ENCODE measurements around the gene LARGE1. TPM values are rescaled to one million over a fixed set of nuclear protein-coding genes. Genes with fewer than 3 reads are reported as not detected.

Gene LARGE1
- total and polyA plus RNA-seq, 2 of the 4 experiments (the other 2 are of a cell fraction) = 6.2 to 12.4 TPM

DNA sequence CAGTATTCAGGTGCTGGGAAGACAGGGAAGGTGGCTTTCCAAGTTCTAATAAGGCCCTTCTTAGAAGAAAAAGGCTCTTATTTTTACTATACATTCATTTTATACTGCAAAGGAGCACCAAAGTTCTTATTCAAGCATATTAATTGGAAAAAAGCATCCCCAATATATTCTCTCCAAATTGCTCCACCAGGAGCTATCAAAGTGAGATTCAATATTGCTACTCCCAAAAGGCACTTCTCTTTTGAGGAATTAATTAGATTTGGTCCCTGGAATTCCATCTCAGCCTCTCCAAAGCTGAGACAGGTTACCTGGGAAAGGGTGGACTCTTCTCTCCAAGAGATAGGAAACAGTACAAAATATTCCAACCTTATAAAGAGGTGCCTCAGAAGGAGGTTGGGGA, 134.1 kb downstream of the LARGE1 start:
- no peaks in the 10 kb centered on the region for H3K27me3 ChIP-seq (ENCODE audit: control insufficient read depth, insufficient read depth, low read length)
- no peaks in the 10 kb centered on the region for H3K4me1 ChIP-seq (ENCODE audit: control insufficient read depth, insufficient read depth, low read length)
- H3K36me3 ChIP-seq (ENCODE audit: control insufficient read depth, insufficient read depth, low read length) = no peaks in the 10 kb centered on the region
- H3K79me1 ChIP-seq (ENCODE audit: low read depth in 1 of 2, low read length in 2 of 2) = peaks cover 0 to 4% of the 10 kb centered on the region in 2 experiments; a peak in 1 of 4 replicates
- CTCF ChIA-PET = no interaction called here
- H2BK5ac ChIP-seq (ENCODE audit: low read depth, low read length, poor library complexity, severe bottlenecking) = no peak overlapping the region
- H3K27ac ChIP-seq (ENCODE audit: insufficient read depth, low read length) = no peak overlapping the region
- H3K14ac ChIP-seq (replicated peaks; ENCODE audit: low read depth, low read length) = no peak overlapping the region
- no peak overlapping the region for H4K5ac ChIP-seq (ENCODE audit: low read depth, low read length)
- no peak overlapping the region for H2AK5ac ChIP-seq (ENCODE audit: low read depth, low read length)
- in situ Hi-C loops (cut with MboI; ENCODE audit: low sequenced_read_pairs) (no loop called here), dilution Hi-C loops (cut with HindIII; ENCODE audit: low sequenced_read_pairs, unreplicated experiment) (no loop called here), intact Hi-C loops (cut with micrococcal nuclease) (loop anchor here (5.0 to 10.0 kb wide), 2 partner anchors 136 to 309 kb away; partner anchors contain the start of gene LARGE1)
- no peak overlapping the region for H3K23ac ChIP-seq (ENCODE audit: low read depth, low read length)
- H2BK20ac ChIP-seq (ENCODE audit: low read depth, low read length) = no peak overlapping the region
- H3K9ac ChIP-seq (ENCODE audit: low read depth, low read length) = no peak overlapping the region
- peaks cover 6% of the 10 kb centered on the region for H3K9me3 ChIP-seq (ENCODE audit: control insufficient read depth, insufficient read depth, low read length)
- no peak overlapping the region for H3K4me2 ChIP-seq (ENCODE audit: low read depth, low read length)
- H3K56ac ChIP-seq (ENCODE audit: extremely low read depth, insufficient read depth, low read length) = no peak overlapping the region
- TF ChIP-seq BHLHE40 (IDR thresholded peaks at IDR 0.05; ENCODE audit: low read depth, low read length) (no peak), RFX5 (IDR thresholded peaks at IDR 0.05; ENCODE audit: low read depth, low read length) (no peak), NFE2L2 (IDR thresholded peaks at IDR 0.05; ENCODE audit: low read depth, low read length) (no peak), CHD1 (IDR thresholded peaks at IDR 0.05; ENCODE audit: low read depth, low read length) (no peak), MAFK (IDR thresholded peaks at IDR 0.05; ENCODE audit: low read depth, low read length) (no peak), RCOR1 (IDR thresholded peaks at IDR 0.05; ENCODE audit: insufficient replicate concordance, low read length) (no peak), MAZ (IDR thresholded peaks at IDR 0.05; ENCODE audit: borderline replicate concordance, low read depth, low read length) (no peak), CTCF (conservative IDR thresholded peaks at IDR 0.05; ENCODE audit: low read depth, low read length) (no peak)
- H3K9me1 ChIP-seq (ENCODE audit: insufficient read depth, low read length) = no peaks in the 10 kb centered on the region
- DNase-seq = no peak
- H3K18ac ChIP-seq (ENCODE audit: low read depth, low read length) = no peak overlapping the region
- BruUV-seq (replicated peaks) = no TSS peak
- POLR2A ChIA-PET (ENCODE audit: unreplicated experiment) = no interaction called here
- H3K4me3 ChIP-seq (ENCODE audit: insufficient read depth, low read depth, low read length) = no peak overlapping the region
- no peak overlapping the region for H2BK120ac ChIP-seq (ENCODE audit: low read depth, low read length)
- H4K91ac ChIP-seq (ENCODE audit: insufficient read depth, low read depth, low read length) = no peak overlapping the region
- H2AK9ac ChIP-seq (replicated peaks; ENCODE audit: low read depth, low read length, poor library complexity) = no peak overlapping the region
- H2AFZ ChIP-seq (replicated peaks; ENCODE audit: low read length, poor library complexity) = no peak overlapping the region
- H4K8ac ChIP-seq (ENCODE audit: low read depth in 2 of 2, low read length in 2 of 2) = no peak overlapping the region
- no peak for ATAC-seq (ENCODE audit: low read depth)
- no peaks in the 10 kb centered on the region; the same call in 1 of the 2 replicates for H4K20me1 ChIP-seq (ENCODE audit: insufficient read depth, low read length)
- H2BK15ac ChIP-seq (ENCODE audit: low read depth, low read length) = no peak overlapping the region
- no peak overlapping the region for H3K4ac ChIP-seq (ENCODE audit: low read depth, low read length)

All from IMR-90 (cell line).